AG20443 (cell line): Measurements from ENCODE around the gene TCF12.
A peak's percentile ranks its signal among the peaks of the same experiment; 100 is the strongest.
"Not testable (repeated sequence)": the region's sequence is repeated elsewhere in the genome, so short reads cannot be mapped to it uniquely, and the experiment has no call there.

Experiments used
- DNase-seq: peaks from one replicate; pipeline ENCODE4 v3.0.0; 2012; ENCODE audit warnings: low spot score, mixed read lengths

TCF12 gene

DNA sequence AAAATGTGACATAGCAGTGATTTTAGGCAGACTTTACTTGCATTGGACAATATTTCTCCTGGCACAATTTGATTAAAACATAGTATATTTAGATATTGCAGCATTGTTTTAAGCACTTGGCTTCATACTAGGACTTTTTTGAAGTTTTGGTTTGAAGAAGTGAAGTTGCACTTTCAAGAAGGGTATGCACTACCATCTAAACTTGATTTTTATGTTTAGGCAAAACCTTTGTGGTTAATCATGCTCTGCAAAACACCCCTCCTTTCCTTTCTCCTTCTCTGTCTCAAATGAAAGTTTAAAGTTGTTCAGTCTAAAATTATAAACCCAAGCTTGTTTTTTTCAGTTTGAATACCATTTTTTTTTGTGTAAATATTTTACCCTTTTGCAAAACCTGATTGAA is 173.8 kb downstream of the TCF12 start:
- no peak for DNase-seq

DNA sequence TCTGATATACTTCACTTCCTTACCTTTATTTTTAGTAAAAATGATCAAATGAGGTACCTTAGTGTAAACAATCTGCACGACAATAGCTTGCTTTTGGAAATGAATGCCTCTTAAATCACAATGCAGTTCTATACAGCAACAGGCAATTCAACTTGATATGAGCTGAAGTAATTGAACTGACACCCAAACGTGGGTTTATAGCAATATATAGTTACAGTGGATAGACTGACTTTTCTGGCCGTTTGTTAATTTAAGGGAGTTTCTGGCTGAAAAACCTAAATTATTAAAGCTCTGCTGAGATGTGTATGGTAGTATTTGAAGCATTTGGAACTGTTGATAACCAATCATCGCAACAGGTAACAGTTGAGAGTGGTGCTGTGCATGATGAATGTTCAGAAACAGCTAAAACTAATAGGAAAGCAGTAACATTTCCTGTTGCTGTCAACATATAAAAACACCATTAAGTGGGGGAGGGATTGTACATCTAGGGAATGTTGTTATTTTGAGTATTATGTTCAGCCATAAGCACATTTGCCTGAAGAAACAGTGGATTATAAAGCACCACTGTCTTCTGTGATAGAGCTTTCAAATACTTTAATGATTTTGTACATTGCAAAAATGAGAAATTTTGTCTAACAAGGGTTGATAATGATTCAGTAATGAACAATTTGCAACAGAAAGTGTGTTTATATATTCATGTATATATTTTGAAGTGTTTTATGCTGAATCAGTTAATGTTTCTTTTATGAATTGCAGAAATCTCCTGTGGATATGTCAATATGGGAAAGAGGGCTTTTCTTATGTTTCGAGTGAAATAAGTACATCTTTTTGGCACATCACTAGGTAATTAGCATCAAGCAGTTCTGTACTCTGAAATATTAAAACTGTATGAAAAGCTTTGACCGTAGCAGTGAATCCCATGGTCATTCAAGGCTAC is 176.1 kb downstream of the TCF12 start:
- DNase-seq: no peak

- no peak for DNase-seq
Observed at GRCh38 chr15:57095896-57096295, 177.5 kb downstream of the TCF12 start.

DNA sequence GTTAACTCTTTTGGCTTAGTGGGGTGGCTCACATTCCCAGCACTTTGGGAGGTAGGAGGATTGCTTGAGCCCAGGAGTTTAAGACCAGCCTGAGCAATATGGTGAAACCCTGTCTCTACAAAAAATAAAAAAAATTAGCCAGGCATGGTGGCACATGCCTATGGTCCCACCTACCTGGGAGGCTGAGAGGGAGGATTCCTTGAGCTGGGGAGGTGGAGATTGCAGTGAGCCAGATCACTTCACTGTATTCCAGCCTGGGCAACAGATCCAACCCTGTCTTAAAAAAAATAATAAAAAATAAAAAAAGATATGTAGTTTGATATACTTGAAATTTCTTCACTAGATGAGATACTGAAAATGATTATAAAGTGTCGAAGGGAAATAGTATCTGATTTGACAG is 178.8 kb downstream of the TCF12 start:
- DNase-seq: no peak

- DNase-seq: not testable (repeated sequence)
Observed at GRCh38 chr15:57097919-57098543, 179.6 kb downstream of the TCF12 start.

DNA sequence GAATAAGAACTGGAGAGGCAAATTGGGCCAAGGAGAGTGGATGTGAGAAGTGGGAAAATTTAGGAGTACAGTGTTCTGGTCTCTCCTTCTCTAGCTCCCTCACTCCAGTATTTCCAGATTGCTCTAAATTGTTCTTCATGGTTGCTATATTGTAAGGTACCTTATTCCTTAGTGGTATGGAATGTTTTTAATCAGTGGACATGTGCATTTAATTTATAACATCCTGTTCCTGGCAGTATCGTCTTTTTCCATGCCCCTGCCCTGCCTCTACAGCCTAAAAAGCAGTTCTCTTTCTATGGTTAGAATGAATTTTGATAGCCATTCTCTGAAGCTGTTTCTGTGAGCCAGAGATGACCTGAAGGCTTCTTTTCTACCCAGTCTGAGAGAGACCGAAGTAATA is 180.5 kb downstream of the TCF12 start:
- no peak for DNase-seq

- no peak for DNase-seq
Observed at GRCh38 chr15:57100136-57100539, 181.7 kb downstream of the TCF12 start.

DNA sequence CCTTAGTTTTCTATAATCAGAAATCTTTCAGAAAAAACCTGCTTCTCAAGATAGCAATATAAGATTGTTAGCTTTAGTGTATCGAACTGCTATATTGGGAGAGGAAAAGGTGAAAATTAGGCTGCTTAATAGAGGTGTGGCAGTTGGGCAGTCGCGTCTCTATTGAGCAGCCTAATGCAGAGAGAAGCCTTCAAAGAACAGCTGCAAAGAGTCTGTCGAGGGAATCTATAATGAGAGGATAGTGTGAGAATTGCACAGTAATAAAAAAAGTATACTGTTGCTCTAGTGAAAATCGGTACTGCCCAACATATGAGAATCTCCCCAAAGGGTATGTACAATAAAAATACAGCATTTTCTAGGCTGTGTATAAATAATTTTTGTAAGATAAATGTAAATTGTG is 184.4 kb downstream of the TCF12 start:
- DNase-seq: no peak

- no peak for DNase-seq
Observed at GRCh38 chr15:57108296-57108695, 189.9 kb downstream of the TCF12 start.

DNA sequence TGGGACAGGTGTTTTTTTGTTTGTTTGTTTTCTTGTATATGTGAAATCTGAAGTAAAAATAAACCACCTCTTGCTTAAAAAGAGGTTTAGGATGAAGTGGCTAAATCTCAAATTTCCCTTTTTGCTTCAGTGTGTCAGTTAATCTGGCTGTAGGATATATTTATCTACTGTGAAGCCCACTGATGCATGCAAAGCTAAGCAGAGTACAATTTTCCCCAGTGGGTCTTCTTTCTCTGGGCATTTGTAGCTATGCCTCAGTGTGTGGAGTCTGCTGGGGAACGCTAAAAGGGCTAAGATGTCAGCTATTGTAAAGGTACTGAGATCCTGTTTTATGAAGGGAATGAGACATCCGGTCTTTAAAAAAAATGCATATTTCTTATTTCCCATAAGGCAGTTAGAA is 190.6 kb downstream of the TCF12 start:
- no peak for DNase-seq

- no peak for DNase-seq
Observed at GRCh38 chr15:57111002-57111401, 192.6 kb downstream of the TCF12 start.

DNA sequence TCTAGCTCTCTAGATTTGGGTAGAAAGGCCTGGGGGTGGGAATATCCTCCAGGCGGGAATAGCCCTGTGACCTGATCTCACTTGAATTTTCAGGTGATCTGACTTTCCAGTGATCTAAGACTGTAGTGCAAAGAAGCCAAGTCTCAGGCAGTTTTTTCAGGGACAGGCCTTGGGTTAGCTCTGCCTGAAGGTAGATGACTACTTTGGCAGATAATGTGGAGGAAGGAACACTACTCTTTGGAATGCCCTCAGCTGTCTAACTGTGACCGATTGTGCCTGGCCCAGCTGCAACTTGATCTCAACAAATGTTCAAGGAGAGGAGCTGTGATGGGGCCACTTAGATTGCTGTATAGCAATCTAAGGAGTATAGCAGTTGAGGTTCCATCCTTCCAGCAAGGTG is 193.7 kb downstream of the TCF12 start:
- no peak for DNase-seq

- DNase-seq: no peak
Observed at GRCh38 chr15:57114070-57114469, 195.6 kb downstream of the TCF12 start.

DNA sequence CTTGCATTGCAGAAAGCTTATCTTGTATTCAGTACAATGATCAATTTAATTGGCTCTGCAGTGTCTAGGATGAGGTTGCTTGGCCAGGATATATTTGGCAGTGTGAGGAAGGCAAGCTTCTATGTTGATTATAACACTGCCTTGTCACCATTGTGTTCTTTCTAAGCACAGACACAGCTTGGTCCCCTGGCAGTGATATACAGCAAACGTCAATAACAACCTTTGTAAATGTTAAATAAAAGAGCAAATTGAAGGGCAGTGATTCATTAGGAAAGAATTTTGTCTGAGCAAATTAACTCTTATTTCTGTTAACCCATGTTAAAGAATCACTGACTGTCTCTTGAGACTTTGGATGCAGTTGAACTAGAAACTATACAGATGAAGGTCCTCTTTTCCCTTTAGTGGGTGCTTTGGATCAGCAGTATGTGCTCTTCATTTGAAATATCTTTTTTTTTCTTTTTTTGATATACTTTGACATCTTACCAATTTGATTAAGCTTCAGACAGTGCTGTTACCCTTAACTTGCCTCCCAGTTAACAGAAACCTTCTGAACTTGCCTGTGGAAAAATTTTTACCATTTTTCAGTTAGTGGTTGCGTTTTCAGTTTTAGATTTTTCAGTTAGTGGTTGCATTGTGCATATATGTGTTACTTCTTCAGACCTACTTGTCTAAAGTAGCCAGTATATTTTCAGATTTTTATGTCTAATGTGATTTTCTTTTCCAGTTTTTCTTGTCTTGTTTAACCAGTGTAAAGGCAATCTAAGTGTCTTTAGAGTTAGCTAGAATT is 199.8 kb downstream of the TCF12 start:
- DNase-seq: no peak

DNA sequence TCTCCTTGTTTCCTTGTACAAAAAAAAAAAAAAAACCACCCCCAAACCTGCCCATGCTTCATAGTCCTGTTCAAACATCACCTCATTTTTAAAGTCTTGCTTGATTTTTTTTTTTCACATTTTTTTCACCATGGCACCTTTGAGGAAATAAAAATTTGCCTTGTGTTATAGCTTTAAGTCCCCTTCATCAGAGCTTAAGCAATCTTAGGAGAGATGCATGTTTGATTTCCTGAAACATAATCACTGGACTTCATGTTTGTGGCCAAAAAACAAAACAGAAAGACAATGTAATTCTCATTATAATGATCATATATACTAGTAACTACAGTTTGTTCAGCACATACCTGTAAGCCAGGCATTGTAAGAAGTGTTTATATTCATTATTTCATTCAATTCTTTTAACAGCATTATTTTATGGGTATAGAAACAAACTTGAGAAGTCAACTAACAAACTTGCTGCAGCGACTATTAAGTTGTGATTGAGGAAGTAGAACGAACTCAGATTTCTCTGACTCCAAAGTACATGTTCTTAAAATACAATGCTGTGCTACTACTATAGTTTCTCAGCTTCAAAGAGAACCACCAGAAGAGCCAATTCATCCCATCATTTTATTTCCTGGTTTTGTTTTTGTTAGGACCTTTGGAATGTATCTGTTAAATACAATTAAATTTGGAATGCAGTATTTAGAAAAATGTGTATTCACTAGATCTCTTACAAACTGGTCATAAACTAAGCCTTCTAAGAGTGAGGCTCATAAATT is 203.8 kb downstream of the TCF12 start:
- DNase-seq: no peak

- DNase-seq: no peak
Observed at GRCh38 chr15:57124036-57124435, 205.6 kb downstream of the TCF12 start.

GRCh38 chr15:57129064-57129463 is 210.6 kb downstream of the TCF12 start:
- DNase-seq: no peak

DNA sequence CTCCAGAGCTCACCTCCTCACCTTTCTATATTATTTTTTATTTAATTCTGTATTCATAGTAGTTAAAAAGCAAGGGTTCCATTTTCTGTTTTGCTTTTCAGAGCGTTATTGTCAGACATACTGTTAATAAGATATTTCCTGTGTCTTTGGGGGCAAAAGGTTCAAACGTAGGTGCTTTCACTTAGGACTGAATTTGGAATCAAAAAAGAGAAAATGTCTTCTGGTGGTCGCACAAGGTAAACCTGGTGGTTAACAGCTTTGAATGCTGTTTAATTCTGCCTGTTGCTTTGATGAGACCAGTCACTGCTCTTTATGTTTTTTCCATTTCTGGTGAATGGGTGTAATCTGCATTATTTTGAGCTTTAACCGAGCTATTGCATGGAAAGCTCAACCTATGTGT is 212.5 kb downstream of the TCF12 start:
- DNase-seq: no peak

DNA sequence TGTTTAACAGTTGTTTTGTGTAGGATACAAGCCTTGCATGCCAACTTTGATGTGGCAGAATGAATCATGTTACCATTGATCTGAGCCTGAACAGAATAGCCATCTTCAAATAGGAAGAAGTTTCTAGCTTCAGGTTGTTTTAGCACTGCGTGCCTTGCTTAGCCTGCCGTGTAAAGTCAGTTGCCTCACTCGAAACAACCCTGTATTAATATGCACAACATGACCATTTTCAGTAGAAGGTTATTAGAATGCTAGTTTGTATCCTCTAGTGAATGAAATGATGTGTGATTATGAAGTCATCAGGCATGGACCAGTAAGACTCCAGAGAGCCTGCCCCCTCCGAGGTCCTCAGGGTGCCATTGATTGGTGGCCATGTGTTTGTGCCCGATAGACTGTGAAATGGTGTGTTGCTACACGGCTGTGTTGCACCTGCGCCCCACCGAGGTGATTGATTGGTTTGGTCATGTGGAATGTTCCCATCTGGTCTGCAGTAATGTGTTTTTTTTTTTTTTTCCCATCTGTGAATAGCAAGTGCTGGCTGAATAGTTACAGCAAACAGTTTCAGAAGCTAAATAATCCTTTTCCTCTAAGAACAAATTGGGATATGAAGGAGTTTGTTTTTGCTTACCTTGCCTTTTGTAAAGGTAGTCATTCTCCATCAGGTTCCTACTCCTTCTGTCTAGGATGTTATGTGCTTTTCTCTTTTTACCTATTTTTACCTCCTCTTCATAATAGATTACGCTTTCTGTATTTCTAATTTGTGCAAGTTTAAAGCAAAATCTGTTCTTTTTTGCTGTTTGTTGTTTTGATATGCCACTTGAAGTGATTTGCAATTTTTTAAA is 214.9 kb downstream of the TCF12 start:
- DNase-seq: peak; percentile 14

GRCh38 chr15:57134071-57134605 is 215.7 kb downstream of the TCF12 start:
- no peak for DNase-seq

- no peak for DNase-seq
Observed at GRCh38 chr15:57134851-57135250, 216.4 kb downstream of the TCF12 start.
